HG03354 (cell line): ENCODE measurements around the gene ITPR3.
"Not testable (repeated sequence)": the region's sequence is repeated elsewhere in the genome, so short reads cannot be mapped to it uniquely, and the experiment has no call there.

Experiments used
- ATAC-seq: cut with Tn5 transposase; IDR thresholded peaks from one replicate; pipeline ENCODE4 v1.9.1; 2021; ENCODE audit warnings: mild to moderate bottlenecking; ENCODE audit not compliant: unreplicated experiment, poor library complexity, severe bottlenecking

The ITPR3 gene

GRCh38 chr6:33610779-33611732, 10.1 kb upstream of the ITPR3 start:
- no peak for ATAC-seq

GRCh38 chr6:33613146-33613794, 7.9 kb upstream of the ITPR3 start:
- ATAC-seq, result no peak

GRCh38 chr6:33613795-33614168, 7.3 kb upstream of the ITPR3 start:
- ATAC-seq, result no peak

GRCh38 chr6:33616113-33616512, 5.0 kb upstream of the ITPR3 start:
- ATAC-seq, result no peak

- no peak for ATAC-seq
Measured at GRCh38 chr6:33616913-33617312, 4.2 kb upstream of the ITPR3 start.

- ATAC-seq, result no peak
Measured at GRCh38 chr6:33619166-33619840, 1.8 kb upstream of the ITPR3 start.

GRCh38 chr6:33620158-33620855, 815 bp upstream of the ITPR3 start:
- no peak for ATAC-seq

GRCh38 chr6:33621711-33622388, 728 bp downstream of the ITPR3 start:
- ATAC-seq, result peak; percentile 18

- no peak for ATAC-seq
Measured at GRCh38 chr6:33622456-33623431, 1.6 kb downstream of the ITPR3 start.

GRCh38 chr6:33623895-33624381, 2.8 kb downstream of the ITPR3 start:
- no peak for ATAC-seq

GRCh38 chr6:33624856-33625255, 3.7 kb downstream of the ITPR3 start:
- ATAC-seq, result no peak

- ATAC-seq, result no peak
Measured at GRCh38 chr6:33627876-33628275, 6.8 kb downstream of the ITPR3 start.

- ATAC-seq, result no peak
Measured at GRCh38 chr6:33628401-33628964, 7.4 kb downstream of the ITPR3 start.

- no peak for ATAC-seq
Measured at GRCh38 chr6:33630014-33630413, 8.9 kb downstream of the ITPR3 start.

- not testable (repeated sequence) for ATAC-seq
Measured at GRCh38 chr6:33631521-33631920, 10.4 kb downstream of the ITPR3 start.

GRCh38 chr6:33631971-33632557, 10.9 kb downstream of the ITPR3 start:
- ATAC-seq, result no peak

GRCh38 chr6:33632558-33633039, 11.5 kb downstream of the ITPR3 start:
- ATAC-seq, result no peak
